Activated naive CD4-positive, alpha-beta T cell treated with anti-CD3 and anti-CD28 coated beads for 36 hours (primary cell): ENCODE results near the gene ANKRD28. TPM values are rescaled to one million over a fixed set of nuclear protein-coding genes. Genes with fewer than 3 reads are reported as not detected.

Experiments used
- CTCF ChIA-PET: fragments of 350-600 bp; sonication (Branson Sonifier 250); formaldehyde crosslinking; loops from one replicate; lab custom pipeline; 2021; ENCODE audit warnings: antibody characterized with exemption; lab: Charles Lee
- DNase-seq: peaks from one replicate; pipeline ENCODE4 v3.0.0-alpha.2; 2020
- H3K27ac Mint-ChIP-seq: one replicate; pipeline ENCODE4 v1.8.0; 2021; ENCODE audit warnings: mild to moderate bottlenecking, mixed read lengths
- H3K27me3 Mint-ChIP-seq: one replicate; pipeline ENCODE4 v1.8.0; 2021; ENCODE audit warnings: low read depth, mixed read lengths
- H3K36me3 Mint-ChIP-seq: one replicate; pipeline ENCODE4 v1.8.0; 2021; ENCODE audit warnings: low read depth, mixed read lengths
- H3K4me1 Mint-ChIP-seq: one replicate; pipeline ENCODE4 v1.8.0; 2021; ENCODE audit warnings: low read depth, mixed read lengths
- H3K4me3 Mint-ChIP-seq: one replicate; pipeline ENCODE4 v1.8.0; 2021; ENCODE audit warnings: mild to moderate bottlenecking, moderate library complexity, mixed read lengths
- H3K9me3 Mint-ChIP-seq: one replicate; pipeline ENCODE4 v1.8.0; 2021; ENCODE audit warnings: mixed read lengths
- intact Hi-C: fragments of 100-400 bp; cut with micrococcal nuclease; formaldehyde crosslinking; loops from one replicate; pipeline ENCODE4 v1.15.1; 2023
- total RNA-seq, 2 experiments: library from RNA; stranded (reverse); gene quantifications; one replicate each; pipeline ENCODE4 v1.2.3, GENCODE V29; 2021

Gene ANKRD28
- total RNA-seq, 2 experiments from 2014 or later = 21.4 to 23.6 TPM

GRCh38 chr3:15653321-15653720 is 144.5 kb downstream of the ANKRD28 start:
- peaks cover 15% of the 10 kb centered on the region for H3K4me1 Mint-ChIP-seq
- intact Hi-C loops = no loop called here
- H3K36me3 Mint-ChIP-seq = peaks cover 6% of the 10 kb centered on the region
- H3K27me3 Mint-ChIP-seq = peaks cover 4% of the 10 kb centered on the region
- H3K9me3 Mint-ChIP-seq = peaks cover 16% of the 10 kb centered on the region
- no peak overlapping the region for H3K4me3 Mint-ChIP-seq
- no peak for DNase-seq
- CTCF ChIA-PET = no interaction called here
- no peak overlapping the region for H3K27ac Mint-ChIP-seq

GRCh38 chr3:15651396-15651795 is 146.4 kb downstream of the ANKRD28 start:
- peaks cover 7% of the 10 kb centered on the region for H3K9me3 Mint-ChIP-seq
- H3K27ac Mint-ChIP-seq = no peak overlapping the region
- CTCF ChIA-PET = interaction anchor here (0.8 kb wide), 1 partner anchor 388 kb away, joined by 4 read pairs; no protein-coding TSS in a partner anchor
- H3K4me1 Mint-ChIP-seq = peaks cover 32% of the 10 kb centered on the region
- H3K4me3 Mint-ChIP-seq = no peak overlapping the region
- no peak for DNase-seq
- intact Hi-C loops = no loop called here
- peaks cover 4% of the 10 kb centered on the region for H3K27me3 Mint-ChIP-seq
- peaks cover 6% of the 10 kb centered on the region for H3K36me3 Mint-ChIP-seq

- H3K27ac Mint-ChIP-seq = no peak overlapping the region
- no peak for DNase-seq
These were observed 147.9 kb downstream of the ANKRD28 start for GRCh38 chr3:15649858-15650257.

GRCh38 chr3:15649341-15649740 is 148.4 kb downstream of the ANKRD28 start:
- Mint-ChIP-seq H3K9me3 (no peaks in the 10 kb centered on the region), H3K27ac (no peak overlapping the region), H3K4me3 (no peak overlapping the region), H3K27me3 (peaks cover 4% of the 10 kb centered on the region), H3K36me3 (peaks cover 1% of the 10 kb centered on the region), H3K4me1 (peaks cover 35% of the 10 kb centered on the region)
- CTCF ChIA-PET = interaction anchor here (0.5 to 1.6 kb wide), 5 partner anchors 8 to 598 kb away, joined by 3 to 4 read pairs (median 4); no protein-coding TSS in a partner anchor
- no peak for DNase-seq
- intact Hi-C loops = loop anchor here (5.0 kb wide), 1 partner anchor 658 kb away; no protein-coding TSS in a partner anchor

More at GRCh38 chr3:15649858-15650257, 147.9 kb downstream of the ANKRD28 start:
- CTCF ChIA-PET = interaction anchor here (0.5 to 1.6 kb wide), 4 partner anchors 9 to 598 kb away, joined by 3 to 4 read pairs (median 4); no protein-coding TSS in a partner anchor
- intact Hi-C loops = loop anchor here (5.0 kb wide), 1 partner anchor 657 kb away; no protein-coding TSS in a partner anchor
- Mint-ChIP-seq H3K4me3 (no peak overlapping the region), H3K27me3 (peaks cover 4% of the 10 kb centered on the region), H3K9me3 (no peaks in the 10 kb centered on the region), H3K4me1 (peaks cover 35% of the 10 kb centered on the region), H3K36me3 (peaks cover 1% of the 10 kb centered on the region)

GRCh38 chr3:15647611-15648167 is 150.1 kb downstream of the ANKRD28 start:
- CTCF ChIA-PET = interaction anchor here (0.6 to 2.6 kb wide), 3 partner anchors 13 to 153 kb away, joined by 3 to 5 read pairs (median 3); no protein-coding TSS in a partner anchor
- intact Hi-C loops = loop anchor here (1.0 to 5.0 kb wide), 8 partner anchors 11 to 660 kb away; partner anchors contain the start of genes BTD and HACL1
- DNase-seq = peak; percentile 87
- peak overlapping the region; percentile 36 for H3K4me3 Mint-ChIP-seq
- peaks cover 35% of the 10 kb centered on the region for H3K4me1 Mint-ChIP-seq
- H3K36me3 Mint-ChIP-seq = peaks cover 4% of the 10 kb centered on the region
- H3K27me3 Mint-ChIP-seq = peaks cover 4% of the 10 kb centered on the region
- no peaks in the 10 kb centered on the region for H3K9me3 Mint-ChIP-seq
- peak overlapping the region; percentile 76 for H3K27ac Mint-ChIP-seq

GRCh38 chr3:15646851-15647511 is 150.8 kb downstream of the ANKRD28 start:
- intact Hi-C loops = loop anchor here (1.0 to 5.0 kb wide), 8 partner anchors 11 to 660 kb away; partner anchors contain the start of genes BTD and HACL1

GRCh38 chr3:15645740-15646501 is 151.9 kb downstream of the ANKRD28 start:
- no peak for DNase-seq
- intact Hi-C loops = loop anchor here (2.0 to 5.0 kb wide), 2 partner anchors 15 to 661 kb away; no protein-coding TSS in a partner anchor
- H3K9me3 Mint-ChIP-seq = no peaks in the 10 kb centered on the region
- no peak overlapping the region for H3K4me3 Mint-ChIP-seq
- peaks cover 35% of the 10 kb centered on the region for H3K4me1 Mint-ChIP-seq
- peaks cover 4% of the 10 kb centered on the region for H3K27me3 Mint-ChIP-seq
- CTCF ChIA-PET = interaction anchor here (0.6 to 2.6 kb wide), 3 partner anchors 12 to 167 kb away, joined by 4 to 5 read pairs (median 5); no protein-coding TSS in a partner anchor
- H3K36me3 Mint-ChIP-seq = peaks cover 10% of the 10 kb centered on the region
- no peak overlapping the region for H3K27ac Mint-ChIP-seq

More at GRCh38 chr3:15646851-15647511, 150.8 kb downstream of the ANKRD28 start:
- Mint-ChIP-seq H3K9me3 (no peaks in the 10 kb centered on the region), H3K4me1 (peaks cover 35% of the 10 kb centered on the region), H3K4me3 (no peak overlapping the region), H3K27me3 (peaks cover 4% of the 10 kb centered on the region), H3K36me3 (peaks cover 6% of the 10 kb centered on the region), H3K27ac (peak overlapping the region; percentile 76)
- CTCF ChIA-PET = interaction anchor here (0.6 to 2.6 kb wide), 3 partner anchors 13 to 154 kb away, joined by 3 to 5 read pairs (median 3); no protein-coding TSS in a partner anchor
- no peak for DNase-seq

- DNase-seq = no peak
- CTCF ChIA-PET = interaction anchor here (0.6 kb wide), 1 partner anchor 167 kb away, joined by 4 read pairs; no protein-coding TSS in a partner anchor
- H3K27me3 Mint-ChIP-seq = peaks cover 4% of the 10 kb centered on the region
- H3K27ac Mint-ChIP-seq = no peak overlapping the region
- H3K4me1 Mint-ChIP-seq = peaks cover 35% of the 10 kb centered on the region
- no peak overlapping the region for H3K4me3 Mint-ChIP-seq
- intact Hi-C loops = loop anchor here (5.0 kb wide), 1 partner anchor 662 kb away; no protein-coding TSS in a partner anchor
- H3K9me3 Mint-ChIP-seq = no peaks in the 10 kb centered on the region
- peaks cover 10% of the 10 kb centered on the region for H3K36me3 Mint-ChIP-seq
These were observed 152.5 kb downstream of the ANKRD28 start for GRCh38 chr3:15645246-15645645.

- Mint-ChIP-seq H3K27me3 (no peaks in the 10 kb centered on the region), H3K4me1 (peaks cover 38% of the 10 kb centered on the region), H3K27ac (no peak overlapping the region), H3K36me3 (peaks cover 9% of the 10 kb centered on the region), H3K9me3 (no peaks in the 10 kb centered on the region), H3K4me3 (no peak overlapping the region)
- intact Hi-C loops = loop anchor here (5.0 kb wide), 1 partner anchor 277 kb away; no protein-coding TSS in a partner anchor
- DNase-seq = no peak
- CTCF ChIA-PET = no interaction called here
These were observed 158.9 kb downstream of the ANKRD28 start for GRCh38 chr3:15638891-15639262.

- H3K4me3 Mint-ChIP-seq = no peak overlapping the region
- no peaks in the 10 kb centered on the region for H3K9me3 Mint-ChIP-seq
- DNase-seq = no peak
- peaks cover 42% of the 10 kb centered on the region for H3K4me1 Mint-ChIP-seq
- CTCF ChIA-PET = interaction anchor here (1.6 kb wide), 1 partner anchor 11 kb away, joined by 4 read pairs; no protein-coding TSS in a partner anchor
- H3K27me3 Mint-ChIP-seq = no peaks in the 10 kb centered on the region
- no peak overlapping the region for H3K27ac Mint-ChIP-seq
- peaks cover 9% of the 10 kb centered on the region for H3K36me3 Mint-ChIP-seq
- intact Hi-C loops = loop anchor here (5.0 kb wide), 1 partner anchor 276 kb away; no protein-coding TSS in a partner anchor
These were observed 159.4 kb downstream of the ANKRD28 start for GRCh38 chr3:15638193-15638890.
